NCI-H226 (cell line): ENCODE measurements around the gene MAP4K2.

Experiments used
- DNase-seq: peaks from one replicate; pipeline ENCODE4 v3.0.0-alpha.2; 2015

MAP4K2 gene

GRCh38 chr11:64810891-64811272 is 7.9 kb upstream of the MAP4K2 start:
- DNase-seq = no peak

GRCh38 chr11:64810271-64810890 is 7.4 kb upstream of the MAP4K2 start, which contains the start of gene MEN1:
Gene MEN1 (minus strand): TSS chr11:64810551. CDS start chr11:64810109, 442 bp downstream.
- DNase-seq = peak; percentile 96

GRCh38 chr11:64809781-64810241 is 6.8 kb upstream of the MAP4K2 start:
- DNase-seq = no peak

GRCh38 chr11:64805481-64805880 is 2.5 kb upstream of the MAP4K2 start:
- DNase-seq = no peak

- no peak for DNase-seq
Measured at GRCh38 chr11:64804346-64805210, 1.6 kb upstream of the MAP4K2 start.

GRCh38 chr11:64803846-64804345 is 882 bp upstream of the MAP4K2 start:
- peak; percentile 19 for DNase-seq

GRCh38 chr11:64802370-64803157 is 450 bp downstream of the MAP4K2 start:
- no peak for DNase-seq

- DNase-seq = no peak
Measured at GRCh38 chr11:64801561-64802369, 1.2 kb downstream of the MAP4K2 start.

GRCh38 chr11:64801158-64801464 is 1.9 kb downstream of the MAP4K2 start:
- no peak for DNase-seq

- no peak for DNase-seq
Measured at GRCh38 chr11:64800303-64801157, 2.5 kb downstream of the MAP4K2 start.

- DNase-seq = no peak
Measured at GRCh38 chr11:64799623-64800302, 3.3 kb downstream of the MAP4K2 start.

GRCh38 chr11:64799256-64799622 is 3.8 kb downstream of the MAP4K2 start:
- DNase-seq = no peak

- no peak for DNase-seq
Measured at GRCh38 chr11:64796757-64797541, 6.1 kb downstream of the MAP4K2 start.

- no peak for DNase-seq
Measured at GRCh38 chr11:64796047-64796756, 6.8 kb downstream of the MAP4K2 start.

GRCh38 chr11:64794526-64794925 is 8.5 kb downstream of the MAP4K2 start:
- no peak for DNase-seq

GRCh38 chr11:64793271-64794160 is 9.5 kb downstream of the MAP4K2 start:
- DNase-seq = no peak

- DNase-seq = no peak
Measured at GRCh38 chr11:64792482-64792881, 10.5 kb downstream of the MAP4K2 start.

- no peak for DNase-seq
Measured at GRCh38 chr11:64791781-64792291, 11.2 kb downstream of the MAP4K2 start.
